ENCODE data around the gene ADAMTS12.
"Not testable (repeated sequence)": the region's sequence is repeated elsewhere in the genome, so short reads cannot be mapped to it uniquely, and the experiment has no call there.

ADAMTS12 gene

DNA sequence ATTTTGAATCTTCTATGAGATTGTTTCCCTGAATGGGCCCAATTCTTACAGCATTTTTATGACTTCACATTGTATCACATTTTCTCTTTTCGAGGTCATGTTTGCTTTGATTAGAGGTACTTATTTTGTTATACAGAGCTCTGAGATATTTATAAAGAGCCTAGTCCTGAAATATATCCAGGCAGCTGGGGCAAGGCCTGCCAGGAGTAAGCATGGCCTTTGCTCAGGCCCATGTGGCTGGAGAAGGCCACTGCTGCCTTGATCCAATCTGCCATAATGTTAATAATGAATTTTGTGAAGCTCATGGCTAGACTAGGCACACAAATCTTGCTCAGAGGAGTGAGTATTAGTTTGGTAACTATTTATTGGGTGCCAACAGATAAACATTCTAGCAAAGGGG, 355.0 kb downstream of the ADAMTS12 start:
- no peaks in the 10 kb centered on the region for H3K4me1 ChIP-seq (ENCODE audit: control insufficient read depth, insufficient read depth, low read length)
- no peaks in the 10 kb centered on the region for H3K27me3 ChIP-seq (replicated peaks; ENCODE audit: control insufficient read depth, insufficient read depth, low read length)
- no peak for DNase-seq (ENCODE audit: low read depth)
- no peak overlapping the region for H3K9ac ChIP-seq (ENCODE audit: low read length)
- peaks cover under 1% of the 10 kb centered on the region for H3K36me3 ChIP-seq (ENCODE audit: control insufficient read depth, insufficient read depth, low read length, severe bottlenecking)
- H3K9me3 ChIP-seq (ENCODE audit: control insufficient read depth, low read length): no peaks in the 10 kb centered on the region
- H3K4me3 ChIP-seq (ENCODE audit: low read length): no peak overlapping the region

DNA sequence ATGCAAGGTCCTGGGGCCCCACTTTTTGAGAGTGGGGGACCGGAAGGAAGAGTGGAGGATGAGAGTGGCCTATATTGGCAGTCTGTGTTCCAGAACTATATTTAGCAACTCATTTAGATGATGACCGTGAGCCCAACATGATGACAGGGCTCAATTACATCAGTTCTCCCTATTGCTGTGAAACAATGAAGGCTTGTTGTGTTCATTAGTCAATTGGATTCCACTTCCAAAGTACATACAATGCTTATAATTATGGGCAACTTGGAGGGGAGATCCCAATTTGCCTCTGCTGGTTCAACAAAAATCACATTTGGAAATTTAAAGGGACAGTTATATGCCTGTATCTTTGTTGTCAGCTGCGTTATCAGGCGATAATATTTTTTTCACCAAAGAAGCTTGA, 360.0 kb downstream of the ADAMTS12 start:
- DNase-seq (ENCODE audit: low read depth): no peak
- Histone ChIP-seq H3K9me3 (ENCODE audit: control insufficient read depth, low read length) (no peaks in the 10 kb centered on the region), H3K27me3 (replicated peaks; ENCODE audit: control insufficient read depth, insufficient read depth, low read length) (no peaks in the 10 kb centered on the region)

DNA sequence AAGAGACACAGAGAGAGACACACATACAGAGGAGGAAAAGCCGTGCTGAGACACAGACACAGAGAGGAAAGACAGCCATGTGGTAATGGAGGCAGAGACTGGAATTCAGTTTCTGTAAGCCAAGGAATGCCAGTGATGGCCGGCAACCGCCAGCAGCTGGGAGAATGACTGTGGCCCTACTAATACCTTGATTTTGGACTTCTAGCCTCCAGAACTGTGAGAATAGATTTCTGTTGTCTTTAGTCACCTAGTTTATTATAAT, 360.8 kb downstream of the ADAMTS12 start:
- Histone ChIP-seq H3K9ac (ENCODE audit: low read length) (no peak overlapping the region), H3K4me1 (ENCODE audit: control insufficient read depth, insufficient read depth, low read length) (no peaks in the 10 kb centered on the region), H3K9me3 (ENCODE audit: control insufficient read depth, low read length) (no peaks in the 10 kb centered on the region), H3K27me3 (replicated peaks; ENCODE audit: control insufficient read depth, insufficient read depth, low read length) (no peaks in the 10 kb centered on the region), H3K36me3 (ENCODE audit: control insufficient read depth, insufficient read depth, low read length, severe bottlenecking) (peaks cover 15% of the 10 kb centered on the region), H3K4me3 (ENCODE audit: low read length) (no peak overlapping the region)
- DNase-seq (ENCODE audit: low read depth): no peak

More for the DNA sequence above, 360.0 kb downstream of the ADAMTS12 start:
- Histone ChIP-seq H3K4me3 (ENCODE audit: low read length) (no peak overlapping the region), H3K4me1 (ENCODE audit: control insufficient read depth, insufficient read depth, low read length) (no peaks in the 10 kb centered on the region), H3K36me3 (ENCODE audit: control insufficient read depth, insufficient read depth, low read length, severe bottlenecking) (peaks cover 7% of the 10 kb centered on the region), H3K9ac (ENCODE audit: low read length) (no peak overlapping the region)

DNA sequence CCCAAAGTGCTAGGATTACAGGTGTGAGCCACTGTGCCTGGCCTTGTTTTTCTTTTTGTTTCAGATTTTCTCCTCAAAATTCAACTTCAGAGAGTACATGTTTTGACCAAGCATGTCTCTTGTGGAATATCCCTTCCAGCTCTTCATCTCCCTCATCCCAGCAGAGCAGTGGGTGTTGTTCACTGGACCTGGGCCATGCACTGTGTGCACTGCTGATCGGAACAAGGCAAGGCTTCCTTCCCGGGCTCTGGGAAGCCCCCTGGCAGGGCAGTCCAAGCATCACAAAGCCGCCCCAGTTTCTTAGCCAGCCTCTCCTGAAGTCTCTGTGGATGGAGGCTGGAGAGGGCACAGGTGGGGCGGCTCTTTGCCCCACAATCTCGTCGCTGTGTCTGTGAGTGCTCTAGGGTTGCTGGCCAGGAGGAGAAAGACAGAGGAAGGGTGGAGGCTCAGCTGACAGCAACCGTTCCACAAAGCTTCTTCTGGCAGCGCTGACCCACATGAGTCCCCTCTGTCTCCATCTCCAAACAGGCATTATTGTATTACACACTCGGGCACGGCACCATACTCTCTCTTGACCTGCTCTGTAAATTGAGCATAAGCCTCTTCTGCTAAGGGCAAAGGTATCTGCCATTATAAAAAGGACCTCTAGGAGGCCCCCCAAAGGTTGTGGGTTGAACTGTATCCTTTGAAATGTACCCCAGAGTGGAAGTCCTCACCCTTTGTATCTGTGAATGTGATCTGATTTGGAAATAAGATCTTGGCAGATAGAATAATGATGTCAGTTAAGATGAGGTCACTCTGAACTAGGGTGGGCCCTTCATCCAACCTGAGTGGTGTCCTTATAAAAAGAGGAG, 361.4 kb downstream of the ADAMTS12 start:
- DNase-seq (ENCODE audit: low read depth): no peak
- Histone ChIP-seq H3K4me1 (ENCODE audit: control insufficient read depth, insufficient read depth, low read length) (no peaks in the 10 kb centered on the region), H3K9ac (ENCODE audit: low read length) (no peak overlapping the region), H3K4me3 (ENCODE audit: low read length) (no peak overlapping the region), H3K27me3 (replicated peaks; ENCODE audit: control insufficient read depth, insufficient read depth, low read length) (no peaks in the 10 kb centered on the region), H3K36me3 (ENCODE audit: control insufficient read depth, insufficient read depth, low read length, severe bottlenecking) (peaks cover 20% of the 10 kb centered on the region), H3K9me3 (ENCODE audit: control insufficient read depth, low read length) (no peaks in the 10 kb centered on the region)

DNA sequence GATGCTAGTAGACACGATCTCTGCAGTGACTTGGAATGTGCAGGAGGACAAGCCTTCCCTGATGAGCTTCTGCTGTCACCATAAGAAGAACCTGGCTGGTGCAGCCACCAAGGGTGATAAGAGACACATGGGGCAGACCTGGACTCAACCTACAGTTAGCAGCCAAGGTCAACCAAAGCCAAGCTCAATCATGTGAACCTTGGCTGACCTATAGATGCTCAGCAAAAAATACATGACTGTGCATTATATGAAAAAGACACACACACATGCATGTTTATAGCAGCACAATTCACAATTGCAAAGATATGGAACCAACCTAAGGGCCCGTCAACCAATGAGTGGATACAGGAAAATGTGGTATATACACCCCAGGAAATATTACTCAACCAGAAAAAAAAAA, 364.1 kb downstream of the ADAMTS12 start:
- H3K9ac ChIP-seq (ENCODE audit: low read length): no peak overlapping the region
- no peaks in the 10 kb centered on the region for H3K4me1 ChIP-seq (ENCODE audit: control insufficient read depth, insufficient read depth, low read length)
- no peak for DNase-seq (ENCODE audit: low read depth)
- peaks cover 21% of the 10 kb centered on the region for H3K36me3 ChIP-seq (ENCODE audit: control insufficient read depth, insufficient read depth, low read length, severe bottlenecking)
- no peaks in the 10 kb centered on the region for H3K27me3 ChIP-seq (replicated peaks; ENCODE audit: control insufficient read depth, insufficient read depth, low read length)
- H3K9me3 ChIP-seq (ENCODE audit: control insufficient read depth, low read length): no peaks in the 10 kb centered on the region
- H3K4me3 ChIP-seq (ENCODE audit: low read length): no peak overlapping the region

DNA sequence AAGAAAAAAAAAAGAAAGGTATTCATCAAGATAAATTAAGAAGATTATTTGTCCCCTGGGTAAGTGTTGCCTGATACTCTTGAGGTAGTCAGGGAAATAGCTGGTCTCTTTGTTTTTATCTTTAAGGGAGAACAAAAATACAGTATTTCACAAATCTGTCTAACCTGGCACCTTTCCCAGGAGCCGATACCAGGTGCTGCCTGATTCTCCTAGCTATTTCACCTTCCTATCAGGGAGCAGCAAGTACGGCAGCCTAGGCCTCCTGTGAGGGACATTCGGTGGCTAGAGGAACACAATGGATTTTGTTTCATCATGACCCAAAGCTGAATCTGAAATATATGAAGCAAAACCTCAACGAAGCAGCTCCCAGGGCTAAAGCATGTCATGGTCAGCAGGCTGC, 365.0 kb downstream of the ADAMTS12 start:
- Histone ChIP-seq H3K9me3 (ENCODE audit: control insufficient read depth, low read length) (no peaks in the 10 kb centered on the region), H3K27me3 (replicated peaks; ENCODE audit: control insufficient read depth, insufficient read depth, low read length) (no peaks in the 10 kb centered on the region), H3K36me3 (ENCODE audit: control insufficient read depth, insufficient read depth, low read length, severe bottlenecking) (peaks cover 20% of the 10 kb centered on the region), H3K9ac (ENCODE audit: low read length) (no peak overlapping the region), H3K4me3 (ENCODE audit: low read length) (no peak overlapping the region), H3K4me1 (ENCODE audit: control insufficient read depth, insufficient read depth, low read length) (no peaks in the 10 kb centered on the region)
- no peak for DNase-seq (ENCODE audit: low read depth)

DNA sequence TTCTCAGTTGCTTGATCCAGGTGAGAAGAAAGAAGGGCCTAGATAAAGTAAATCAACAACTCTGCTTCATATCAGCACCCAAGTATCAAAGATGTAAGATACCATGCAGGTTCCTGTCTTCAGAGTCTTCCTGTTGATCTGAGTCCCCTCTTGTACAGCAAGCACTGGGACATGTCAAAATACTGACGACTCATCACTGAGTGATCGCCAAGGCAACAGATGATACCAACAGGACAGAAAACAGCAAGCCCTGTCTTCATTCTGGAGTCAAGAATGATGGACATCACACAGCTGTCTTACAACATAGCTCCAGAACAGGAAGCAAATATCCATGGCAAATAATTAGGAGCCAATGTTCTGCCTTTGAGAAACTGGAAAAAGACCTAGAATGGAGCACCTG, 367.3 kb downstream of the ADAMTS12 start:
- Histone ChIP-seq H3K9me3 (ENCODE audit: control insufficient read depth, low read length) (no peaks in the 10 kb centered on the region), H3K9ac (ENCODE audit: low read length) (no peak overlapping the region), H3K4me1 (ENCODE audit: control insufficient read depth, insufficient read depth, low read length) (no peaks in the 10 kb centered on the region), H3K4me3 (ENCODE audit: low read length) (no peak overlapping the region), H3K27me3 (replicated peaks; ENCODE audit: control insufficient read depth, insufficient read depth, low read length) (no peaks in the 10 kb centered on the region), H3K36me3 (ENCODE audit: control insufficient read depth, insufficient read depth, low read length, severe bottlenecking) (peaks cover 15% of the 10 kb centered on the region)
- DNase-seq (ENCODE audit: low read depth): no peak

DNA sequence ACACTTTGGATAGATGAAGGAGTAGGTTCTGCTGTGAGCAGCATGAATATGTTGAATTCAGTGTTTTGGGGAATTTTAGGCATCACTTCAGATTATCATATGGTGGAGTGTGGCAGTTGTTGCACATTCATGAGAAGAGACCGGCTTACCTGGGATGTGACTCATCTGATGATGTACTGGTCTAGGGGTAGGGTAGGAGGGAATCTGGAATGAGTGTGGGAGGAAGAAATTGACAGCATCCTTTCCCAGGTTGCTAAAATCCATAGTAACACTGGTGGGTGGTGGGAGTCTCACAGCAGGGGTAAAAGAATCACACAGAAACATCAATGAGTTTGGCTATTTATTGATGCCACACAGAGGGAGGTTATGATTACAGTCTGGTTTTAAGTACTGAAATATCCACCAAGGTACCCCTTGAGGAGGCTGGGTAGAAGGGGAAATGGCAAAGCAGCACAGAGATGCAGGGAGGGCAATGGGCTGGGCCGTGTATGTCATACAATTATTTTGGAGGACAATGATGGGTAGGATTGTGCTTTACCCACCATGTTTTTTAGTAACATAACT, 368.5 kb downstream of the ADAMTS12 start:
- H3K9ac ChIP-seq (ENCODE audit: low read length): no peak overlapping the region
- no peak overlapping the region for H3K4me3 ChIP-seq (ENCODE audit: low read length)
- no peaks in the 10 kb centered on the region for H3K27me3 ChIP-seq (replicated peaks; ENCODE audit: control insufficient read depth, insufficient read depth, low read length)
- DNase-seq (ENCODE audit: low read depth): no peak
- H3K36me3 ChIP-seq (ENCODE audit: control insufficient read depth, insufficient read depth, low read length, severe bottlenecking): peaks cover 15% of the 10 kb centered on the region
- H3K4me1 ChIP-seq (ENCODE audit: control insufficient read depth, insufficient read depth, low read length): no peaks in the 10 kb centered on the region
- no peaks in the 10 kb centered on the region for H3K9me3 ChIP-seq (ENCODE audit: control insufficient read depth, low read length)

DNA sequence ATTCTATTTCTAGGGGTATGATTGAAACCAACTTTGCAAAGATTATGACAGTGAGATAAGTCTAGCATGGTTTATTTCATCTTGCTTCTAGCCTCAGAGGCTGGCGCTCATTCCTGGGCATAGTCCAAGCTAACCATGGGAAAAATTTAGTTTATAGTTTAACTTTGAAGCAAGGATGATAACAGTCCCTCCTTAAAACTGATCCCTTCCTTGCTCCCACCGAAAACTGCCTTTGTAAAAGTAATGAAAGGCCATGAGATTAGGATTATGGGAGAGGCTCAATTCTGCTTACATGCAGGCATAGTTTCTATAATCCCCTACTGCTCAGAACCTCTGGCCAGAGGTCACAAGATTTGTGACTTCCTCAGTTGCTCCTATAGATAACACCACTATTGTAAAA, 375.4 kb downstream of the ADAMTS12 start:
- Histone ChIP-seq H3K4me3 (ENCODE audit: low read length) (no peak overlapping the region), H3K4me1 (ENCODE audit: control insufficient read depth, insufficient read depth, low read length) (no peaks in the 10 kb centered on the region), H3K9me3 (ENCODE audit: control insufficient read depth, low read length) (no peaks in the 10 kb centered on the region), H3K9ac (ENCODE audit: low read length) (no peak overlapping the region), H3K27me3 (replicated peaks; ENCODE audit: control insufficient read depth, insufficient read depth, low read length) (peaks cover 4% of the 10 kb centered on the region), H3K36me3 (ENCODE audit: control insufficient read depth, insufficient read depth, low read length, severe bottlenecking) (no peaks in the 10 kb centered on the region)
- no peak for DNase-seq (ENCODE audit: low read depth)

DNA sequence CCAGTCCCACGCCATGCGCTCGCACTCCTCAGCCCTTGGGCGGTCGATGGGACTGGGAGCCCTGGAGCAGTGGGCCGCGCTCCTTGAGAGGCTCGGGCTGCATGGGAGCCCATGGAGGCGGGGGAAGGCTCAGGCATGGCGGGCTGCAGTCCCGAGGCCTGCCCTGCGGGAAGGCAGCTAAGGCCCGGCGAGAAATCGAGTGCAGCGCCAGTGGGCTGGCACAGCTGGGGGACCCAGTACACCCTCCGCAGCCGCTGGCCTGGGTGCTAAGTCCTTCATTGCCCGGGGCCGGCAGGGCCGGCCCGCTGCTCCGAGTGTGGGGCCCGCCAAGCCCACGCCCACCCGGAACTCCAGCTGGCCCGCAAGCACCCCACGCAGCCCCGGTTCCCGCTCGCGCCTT, 376.4 kb downstream of the ADAMTS12 start:
- not testable (repeated sequence) for H3K9ac ChIP-seq (ENCODE audit: low read length); H3K4me1 ChIP-seq (ENCODE audit: control insufficient read depth, insufficient read depth, low read length); H3K36me3 ChIP-seq (ENCODE audit: control insufficient read depth, insufficient read depth, low read length, severe bottlenecking); H3K4me3 ChIP-seq (ENCODE audit: low read length); H3K9me3 ChIP-seq (ENCODE audit: control insufficient read depth, low read length); H3K27me3 ChIP-seq (replicated peaks; ENCODE audit: control insufficient read depth, insufficient read depth, low read length); DNase-seq (ENCODE audit: low read depth)

DNA sequence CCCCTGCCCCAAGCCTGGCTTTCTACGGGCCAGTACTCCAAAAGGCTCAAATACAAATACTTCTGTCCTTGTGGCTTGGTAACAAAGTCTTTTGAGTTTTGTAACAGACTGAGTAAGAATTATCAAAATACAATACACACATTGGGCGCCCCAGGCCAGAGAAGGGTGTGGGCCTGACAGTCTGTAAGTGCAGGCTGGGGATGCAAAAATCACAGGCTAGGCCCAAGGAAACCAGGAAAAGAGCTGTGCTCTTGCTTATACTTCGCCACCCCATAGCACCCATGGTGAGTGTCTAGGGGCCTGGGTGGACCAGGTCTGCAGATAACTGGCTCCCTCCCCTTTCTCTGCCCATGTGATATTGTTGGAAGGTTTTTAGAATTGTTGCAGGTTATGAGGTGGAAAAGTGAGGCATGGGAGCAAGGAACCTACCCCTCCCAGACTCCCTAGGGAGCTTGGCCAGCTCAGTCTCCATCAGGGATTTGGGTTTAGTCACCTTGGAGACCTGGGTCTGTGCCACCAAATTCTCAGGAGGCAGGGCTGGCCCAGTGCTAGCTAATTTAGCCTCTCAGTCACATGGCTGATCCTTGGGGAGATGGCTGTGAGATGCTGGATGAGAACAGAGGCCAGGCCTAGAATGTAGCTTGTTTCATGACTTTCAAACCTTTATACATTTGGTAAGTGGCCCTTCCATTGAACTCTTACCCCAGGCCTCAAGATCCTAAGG, 378.2 kb downstream of the ADAMTS12 start:
- no peak overlapping the region for H3K4me3 ChIP-seq (ENCODE audit: low read length)
- H3K9ac ChIP-seq (ENCODE audit: low read length): no peak overlapping the region
- H3K36me3 ChIP-seq (ENCODE audit: control insufficient read depth, insufficient read depth, low read length, severe bottlenecking): no peaks in the 10 kb centered on the region
- no peaks in the 10 kb centered on the region for H3K4me1 ChIP-seq (ENCODE audit: control insufficient read depth, insufficient read depth, low read length)
- no peaks in the 10 kb centered on the region for H3K9me3 ChIP-seq (ENCODE audit: control insufficient read depth, low read length)
- peaks cover 4% of the 10 kb centered on the region for H3K27me3 ChIP-seq (replicated peaks; ENCODE audit: control insufficient read depth, insufficient read depth, low read length)
- peak; percentile 4 for DNase-seq (ENCODE audit: low read depth)

All from adipocyte (in vitro differentiated cells).